PFSK-1 (cell line): ENCODE data around the gene ZNF511.

Source experiments
- FOXP2 ChIP-seq: optimal IDR thresholded peaks from 2 replicates; pipeline ENCODE3; 2011; ENCODE audit warnings: borderline replicate concordance, control low read depth, inconsistent platforms; ENCODE audit not compliant: insufficient read depth; ENCODE audit errors: extremely low read length, extremely low read depth
- POLR2AphosphoS5 ChIP-seq: IDR thresholded peaks from 2 replicates; pipeline ENCODE4 v1.6.1; 2012; ENCODE audit warnings: low read depth, mild to moderate bottlenecking, control low read depth, low read length, moderate library complexity
- REST ChIP-seq, 2 experiments: IDR thresholded peaks; 2 replicates each; pipeline versions ENCODE4 v1.6.1 to v1.8.0; 2011 to 2012; ENCODE audit warnings: low read depth in 2 of 2, low read length in 2 of 2, control low read depth in 1 of 2, inconsistent platforms in 1 of 2, mild to moderate bottlenecking in 1 of 2, moderate library complexity in 1 of 2; ENCODE audit not compliant: insufficient read depth in 1 of 2
- SIN3A ChIP-seq: IDR thresholded peaks from 2 replicates; pipeline ENCODE4 v1.6.1; 2012; ENCODE audit warnings: mild to moderate bottlenecking, low read length, moderate library complexity, borderline replicate concordance; ENCODE audit not compliant: insufficient read depth
- TAF1 ChIP-seq: IDR thresholded peaks from 2 replicates; pipeline ENCODE4 v1.6.1; 2012; ENCODE audit warnings: low read length, control low read depth, borderline replicate concordance; ENCODE audit not compliant: insufficient read depth

Gene ZNF511

DNA sequence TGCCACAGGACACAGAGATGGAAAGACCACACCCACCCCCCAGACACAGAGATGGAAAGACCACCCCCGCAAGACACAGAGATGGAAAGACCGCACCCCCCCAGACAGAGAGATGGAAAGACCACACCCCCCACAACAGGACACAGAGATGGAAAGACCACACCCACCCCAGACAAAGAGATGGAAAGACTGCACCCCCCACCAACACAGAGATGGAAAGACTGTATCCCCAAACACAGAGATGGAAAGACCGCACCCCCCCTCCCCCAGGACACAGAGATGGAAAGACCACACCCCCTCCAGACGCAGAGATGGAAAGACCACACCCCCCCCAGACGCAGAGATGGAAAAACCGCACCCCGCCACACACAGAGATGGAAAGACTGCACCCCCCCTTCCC is 8.0 kb downstream of the ZNF511 start:
- TF ChIP-seq POLR2AphosphoS5 (no peak), SIN3A (no peak), REST (IDR thresholded peaks at IDR 0.05; ENCODE audit: insufficient read depth in 1 of 2, low read depth in 2 of 2, low read length in 2 of 2) (no peak), FOXP2 (no peak), TAF1 (no peak)

GRCh38 chr10:133318494-133319127 is 9.9 kb downstream of the ZNF511 start:
- TF ChIP-seq FOXP2, result peak; percentile 85
- TF ChIP-seq SIN3A, result no peak
- TF ChIP-seq POLR2AphosphoS5, result no peak
- TF ChIP-seq REST (IDR thresholded peaks at IDR 0.05; ENCODE audit: insufficient read depth in 1 of 2, low read depth in 2 of 2, low read length in 2 of 2), result no peak
- TF ChIP-seq TAF1, result no peak

GRCh38 chr10:133324198-133324792 is 15.6 kb downstream of the ZNF511 start:
- TF ChIP-seq REST (IDR thresholded peaks at IDR 0.05; ENCODE audit: insufficient read depth in 1 of 2, low read depth in 2 of 2, low read length in 2 of 2), result no peak
- no peak for TF ChIP-seq POLR2AphosphoS5
- no peak for TF ChIP-seq TAF1
- TF ChIP-seq FOXP2, result no peak
- no peak for TF ChIP-seq SIN3A

DNA sequence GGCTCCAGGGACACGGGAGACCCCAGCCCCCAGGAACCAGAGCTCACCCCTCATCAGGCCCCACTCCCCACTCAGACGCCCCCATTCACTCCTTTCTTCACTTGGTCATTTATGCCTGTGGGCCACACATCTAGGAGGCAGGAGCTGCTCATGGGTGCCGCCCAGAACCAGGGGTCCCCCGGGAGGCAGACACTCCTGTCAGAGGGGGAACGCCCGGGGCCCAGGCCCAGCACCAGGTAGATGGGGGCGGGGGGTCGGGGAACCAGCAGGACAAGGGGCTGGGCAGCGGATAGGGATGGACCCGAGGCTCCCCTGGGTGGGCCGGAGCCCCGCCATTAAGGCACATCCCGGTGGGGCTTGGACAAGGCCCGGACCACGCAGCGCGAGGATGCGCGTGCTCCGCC is 16.1 kb downstream of the ZNF511 start:
- TF ChIP-seq POLR2AphosphoS5, result no peak

DNA sequence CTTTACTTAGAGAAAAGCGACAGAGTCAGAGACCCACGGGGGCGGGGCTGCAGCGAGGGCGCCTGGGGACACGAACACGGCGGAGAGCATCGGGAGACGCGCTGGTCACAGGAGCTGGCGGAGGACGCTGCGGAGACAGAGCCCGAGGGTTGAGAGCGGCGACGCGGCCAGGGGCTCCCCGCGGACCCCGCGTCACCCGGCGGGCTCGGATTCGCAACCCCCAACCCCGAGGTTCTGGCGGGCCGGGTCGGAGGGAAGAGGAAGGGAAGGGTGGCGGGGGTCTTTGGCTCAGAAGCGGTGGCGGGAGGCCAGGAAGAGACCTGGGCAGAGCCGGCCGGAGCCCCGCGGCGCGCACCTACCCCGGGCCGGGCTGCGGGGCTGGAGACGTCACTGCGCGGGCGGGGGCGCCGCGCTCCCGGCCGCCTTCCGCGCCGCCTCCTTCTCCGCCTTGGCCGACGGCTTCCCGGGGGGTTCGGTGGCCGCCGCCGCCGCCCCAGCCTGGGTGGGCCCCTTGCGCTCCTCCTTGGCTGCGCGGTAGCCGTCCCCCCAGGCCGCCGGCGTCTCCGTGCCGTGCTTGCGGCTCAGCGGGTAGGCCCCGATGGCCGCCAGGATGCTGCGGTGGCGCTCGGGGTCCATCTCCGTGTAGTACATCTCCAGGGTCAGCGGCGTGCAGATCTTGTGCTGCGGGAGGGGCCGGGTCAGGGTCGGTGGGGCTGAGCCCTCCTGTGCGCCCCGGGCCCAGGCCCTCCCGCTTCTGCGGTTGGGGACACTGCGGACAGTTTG is 16.9 kb downstream of the ZNF511 start:
- TF ChIP-seq TAF1 (no peak), REST (IDR thresholded peaks at IDR 0.05; ENCODE audit: insufficient read depth in 1 of 2, low read depth in 2 of 2, low read length in 2 of 2) (no peak), FOXP2 (no peak), POLR2AphosphoS5 (no peak), SIN3A (no peak)
